Regular cardiac myocyte (primary cell): ENCODE results near the gene MYF6. TPM values are rescaled to one million over a fixed set of nuclear protein-coding genes. Genes with fewer than 3 reads are reported as not detected.

Source experiments
- total RNA-seq: library from RNA; depleted of rRNA; stranded (reverse); fragments of >200 nt; gene quantifications from 2 replicates; pipeline ENCODE4 v1.2.3, GENCODE V29; 2014

The MYF6 gene
- total RNA-seq, result not detected in 2 replicates

DNA sequence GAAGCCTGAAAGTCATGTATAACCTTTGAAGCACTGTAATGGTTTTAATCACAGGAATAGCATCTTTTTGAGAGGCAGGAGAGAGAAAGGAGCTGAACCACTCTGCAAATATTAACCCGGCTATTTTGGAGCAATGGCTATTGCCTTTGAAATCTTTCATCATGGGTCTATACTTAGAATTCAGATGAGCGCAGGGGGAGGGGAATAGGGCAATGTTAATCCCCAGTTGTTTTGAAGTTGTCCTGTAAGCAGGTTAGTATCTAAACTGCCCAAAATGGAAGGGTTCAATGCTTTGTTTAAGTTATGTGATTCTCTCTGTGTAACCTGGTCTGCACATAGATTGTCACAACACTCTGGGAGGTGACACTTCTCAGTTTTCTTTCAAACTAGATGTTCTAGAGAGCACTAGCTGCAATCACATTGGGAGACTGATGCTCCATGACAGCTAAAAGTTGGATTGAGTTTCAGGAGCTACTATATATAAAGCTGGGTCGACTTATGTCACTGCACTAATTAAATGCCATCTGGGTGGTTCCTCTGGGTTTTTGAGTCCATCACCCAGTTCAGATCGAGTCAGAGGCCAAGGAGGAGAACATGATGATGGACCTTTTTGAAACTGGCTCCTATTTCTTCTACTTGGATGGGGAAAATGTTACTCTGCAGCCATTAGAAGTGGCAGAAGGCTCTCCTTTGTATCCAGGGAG lies at the start of gene MYF6:
MYF6 (plus strand) TSS at position 509 of the 704 bp plus-strand sequence; CDS start at position 595, 86 bp downstream.

GRCh38 chr12:80716696-80717469 lies 9.4 kb downstream of the MYF6 start, which contains the start of gene MYF5:
MYF5 (plus strand) TSS chr12:80716912; CDS start chr12:80717064, 152 bp downstream.

Other genes with a start within 250 kb of the MYF6 start
- not detected in 2 replicates for gene MYF5, start 9.3 kb downstream of the MYF6 start, total RNA-seq
- 21.3 and 36.6 TPM in 2 replicates for gene LIN7A, start 230.3 kb downstream of the MYF6 start, total RNA-seq